ENCODE measurements around the gene CDK3.

DNA sequence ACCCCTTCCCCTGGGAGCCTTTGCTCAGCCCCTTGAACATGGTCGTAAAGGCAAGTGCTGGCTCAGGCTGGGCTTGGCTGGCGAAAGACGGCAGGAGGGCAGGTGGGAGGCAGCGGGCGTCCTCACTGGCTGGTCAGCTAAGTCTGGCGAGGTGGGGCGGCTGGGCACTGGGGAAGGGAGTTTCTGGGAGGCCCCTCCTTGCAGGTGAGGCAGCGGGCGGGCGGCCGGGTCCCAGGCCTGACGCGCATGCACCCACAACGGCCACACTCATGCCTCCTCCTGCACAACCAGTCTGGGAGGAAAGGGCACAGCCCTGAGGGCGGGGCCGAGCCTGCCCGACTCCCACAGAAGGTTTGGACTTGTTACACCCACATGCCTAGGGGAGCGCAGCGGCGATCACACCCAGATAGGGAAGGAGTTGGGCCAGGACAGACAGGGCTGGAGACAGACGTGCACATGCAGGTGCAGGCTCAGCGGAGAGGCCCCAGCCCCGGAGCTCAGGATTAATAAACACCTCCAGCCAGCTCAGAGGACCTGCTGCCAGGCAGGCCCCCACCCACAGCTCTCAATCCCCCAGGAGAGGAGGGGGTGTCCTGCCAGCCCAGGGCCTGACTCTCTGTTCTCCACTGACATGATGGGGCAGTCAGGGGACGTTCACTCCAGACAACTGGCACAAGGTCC is 26.6 kb downstream of the CDK3 start, which contains the start of gene EVPL:
- TF ChIP-seq CTCF (IDR thresholded peaks at IDR 0.05) (peak in 1 of 6 experiments; percentile 2), POLR2A (IDR thresholded peaks at IDR 0.05) (peak in 3 of 4 donors; percentile 27 to 68 (median 49))

Data from esophagus squamous epithelium (tissue), 4 donors.